GM23248 (cell line): ENCODE measurements around the gene CDC42SE1. TPM values are rescaled to one million over a fixed set of nuclear protein-coding genes. Genes with fewer than 3 reads are reported as not detected.

ENCODE experiments used
- DNase-seq: peaks from one replicate; pipeline ENCODE4 v3.0.0-alpha.2; 2015
- H2AFZ ChIP-seq: fragments of 200-600 bp; sonication (generic); 2 replicates; pipeline ENCODE4 v1.6.1; 2016; ENCODE audit warnings: antibody characterized with exemption
- H3F3A ChIP-seq: fragments of 200-600 bp; sonication (generic); 2 replicates; pipeline ENCODE4 v1.6.1; 2016; ENCODE audit warnings: mild to moderate bottlenecking, antibody characterized with exemption, mixed run types; ENCODE audit not compliant: insufficient read depth
- H3K27ac ChIP-seq: fragments of 200-600 bp; sonication (generic); 2 replicates; pipeline ENCODE4 v1.5.1; 2016; ENCODE audit warnings: mild to moderate bottlenecking
- H3K27me3 ChIP-seq: fragments of 200-600 bp; sonication (generic); replicated peaks from 2 replicates; pipeline ENCODE4 v1.6.1; 2016; ENCODE audit warnings: mild to moderate bottlenecking; ENCODE audit not compliant: insufficient read depth
- H3K36me3 ChIP-seq: fragments of 200-600 bp; sonication (generic); 2 replicates; pipeline ENCODE4 v1.6.1; 2016; ENCODE audit warnings: low read depth, mild to moderate bottlenecking
- H3K4me1 ChIP-seq: fragments of 200-600 bp; sonication (generic); 2 replicates; pipeline ENCODE4 v1.6.1; 2016; ENCODE audit warnings: mild to moderate bottlenecking; ENCODE audit not compliant: insufficient read depth
- H3K4me2 ChIP-seq: fragments of 200-600 bp; sonication (generic); one replicate; pipeline ENCODE4 v1.6.1; 2016; ENCODE audit warnings: mild to moderate bottlenecking; ENCODE audit not compliant: unreplicated experiment
- H3K4me3 ChIP-seq: fragments of 200-600 bp; sonication (generic); 2 replicates; pipeline ENCODE4 v1.5.1; 2016; ENCODE audit warnings: mild to moderate bottlenecking
- H3K79me2 ChIP-seq: fragments of 200-600 bp; sonication (generic); 2 replicates; pipeline ENCODE4 v1.6.1; 2016; ENCODE audit warnings: mild to moderate bottlenecking; ENCODE audit not compliant: insufficient read depth
- H3K9ac ChIP-seq: fragments of 200-600 bp; sonication (generic); 2 replicates; pipeline ENCODE4 v1.6.1; 2016; ENCODE audit warnings: mild to moderate bottlenecking
- H3K9me2 ChIP-seq: fragments of 200-600 bp; sonication (generic); 2 replicates; pipeline ENCODE4 v1.6.1; 2016; ENCODE audit warnings: mixed run types, mild to moderate bottlenecking, moderate library complexity; ENCODE audit not compliant: insufficient read depth
- H3K9me3 ChIP-seq: fragments of 200-600 bp; sonication (generic); one replicate; pipeline ENCODE4 v1.6.1; 2017; ENCODE audit warnings: low read depth
- H4K20me1 ChIP-seq: fragments of 200-600 bp; sonication (generic); 2 replicates; pipeline ENCODE4 v1.6.0; 2016; ENCODE audit not compliant: insufficient read depth
- EZH2 ChIP-seq: fragments of 200-600 bp; sonication (generic); IDR thresholded peaks from 2 replicates; pipeline ENCODE4 v1.6.1; 2018; ENCODE audit warnings: antibody characterized with exemption, mild to moderate bottlenecking; ENCODE audit not compliant: insufficient read depth, poor library complexity, severe bottlenecking
- EZH2phosphoT487 ChIP-seq: fragments of 200-600 bp; sonication (generic); IDR thresholded peaks from 2 replicates; pipeline ENCODE4 v1.6.1; 2018; ENCODE audit warnings: antibody characterized with exemption, moderate library complexity, mild to moderate bottlenecking, low read depth; ENCODE audit not compliant: insufficient read depth
- WGBS, 2 experiments: methylation state at CpG; one replicate each; pipeline ENCODE4 v1.1.6; 2015 to 2017; ENCODE audit warnings: low lambda C conversion rate in 2 of 2, low coverage in 1 of 2; ENCODE audit errors: missing lambda C conversion rate in 2 of 2; 5-methylcytosine and 5-hydroxymethylcytosine counted together
- in situ Hi-C: fragments of 300-500 bp; cut with MboI; formaldehyde crosslinking; loops from 2 replicates; pipeline ENCODE4 v1.15.0; 2020
- polyA plus RNA-seq: library from polyadenylated mRNA; unstranded; fragments of >200 nt; fragmentation: Nextera tagmentation; extraction: Ambion mirVana; gene quantifications from 2 replicates; pipeline ENCODE4 v1.2.1, GENCODE V29; 2016
- total RNA-seq: library from RNA; depleted of rRNA; stranded (reverse); fragments of >200 nt; shearing (Covaris generic); gene quantifications from 2 replicates; pipeline ENCODE4 v1.2.3, GENCODE V29; 2014

CDC42SE1 gene
- total and polyA plus RNA-seq, 2 experiments from 2014 or later: 18.2 to 52.2 TPM

DNA sequence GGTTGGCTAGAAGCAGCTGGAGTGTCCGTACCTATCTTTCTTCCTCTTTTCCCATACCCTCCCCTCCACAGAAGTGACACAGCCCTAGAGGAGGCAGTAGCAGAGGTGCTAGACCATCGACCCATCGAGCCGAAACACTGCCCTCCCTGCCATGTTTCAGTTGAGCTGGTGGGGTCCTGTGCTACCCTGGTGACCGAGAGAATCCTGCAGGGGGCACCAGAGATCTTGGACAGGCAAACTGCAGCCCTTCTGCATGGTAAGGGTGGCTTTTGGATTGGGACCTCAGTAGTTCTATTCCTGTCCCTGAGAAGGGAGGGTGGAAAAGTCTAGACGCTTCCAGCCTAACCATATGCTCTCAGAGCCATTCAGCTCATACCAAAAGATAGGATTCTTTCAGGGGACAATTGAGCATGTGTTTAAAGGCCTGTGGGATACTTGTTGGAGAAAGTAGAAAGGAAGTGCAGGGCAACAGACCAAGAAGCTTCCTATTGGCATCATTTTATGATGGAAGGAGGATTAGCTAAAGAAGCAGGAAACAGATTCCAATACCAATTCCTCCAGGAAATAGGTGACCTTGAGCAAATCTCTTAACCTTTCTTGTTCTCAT is 34.8 kb downstream of the CDC42SE1 start:
- H3K9ac ChIP-seq: no peak overlapping the region
- no peaks in the 10 kb centered on the region for H3K4me1 ChIP-seq
- H3K4me3 ChIP-seq: no peak overlapping the region
- peaks cover 6% of the 10 kb centered on the region; the same call in 1 of the 2 replicates for H3K36me3 ChIP-seq
- no peak for TF ChIP-seq EZH2
- TF ChIP-seq EZH2phosphoT487: no peak
- H3K27ac ChIP-seq: no peak overlapping the region
- H3K79me2 ChIP-seq: no peaks in the 10 kb centered on the region
- no peak overlapping the region for H3K4me2 ChIP-seq
- H3F3A ChIP-seq: no peaks in the 10 kb centered on the region
- H3K27me3 ChIP-seq: no peaks in the 10 kb centered on the region
- no peaks in the 10 kb centered on the region for H4K20me1 ChIP-seq
- no peaks in the 10 kb centered on the region for H3K9me2 ChIP-seq
- peak; percentile 76 for DNase-seq
- H2AFZ ChIP-seq: no peak overlapping the region
- in situ Hi-C loops: no loop called here
- no peaks in the 10 kb centered on the region for H3K9me3 ChIP-seq
- WGBS, 2 experiments: 45 to 46% methylated on average over 6 of the region's 6 CpGs

DNA sequence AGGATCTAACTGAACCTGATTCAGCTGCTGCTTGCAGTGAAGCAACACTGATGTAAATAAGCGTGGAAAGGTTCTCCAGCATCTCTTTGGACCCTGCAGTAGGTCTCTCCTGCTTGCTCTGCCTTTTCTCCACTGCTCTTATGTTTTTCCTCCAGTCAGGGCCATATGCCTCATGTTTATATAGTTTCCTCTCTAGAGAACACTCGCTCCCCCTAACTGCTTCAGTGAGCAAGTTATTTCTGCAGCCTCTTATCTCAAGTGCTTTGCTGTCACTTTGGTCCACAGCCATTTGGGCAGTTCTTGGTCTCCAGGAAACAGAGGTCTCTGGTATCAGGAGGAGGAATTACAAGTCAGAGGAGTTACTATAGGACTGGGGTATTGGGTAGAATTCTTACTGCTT is 45.9 kb downstream of the CDC42SE1 start:
- WGBS, 2 experiments: 96% methylated on average over 2 of the region's 2 CpGs
- 0 out of 2 replicates have a peak overlapping the region, but pooled peaks have one; percentile 24 for H3K27ac ChIP-seq
- in situ Hi-C loops: no loop called here
- H3K4me3 ChIP-seq: no peak overlapping the region
- no peaks in the 10 kb centered on the region for H3K9me3 ChIP-seq
- H3K9me2 ChIP-seq: no peaks in the 10 kb centered on the region
- no peak for DNase-seq
- H4K20me1 ChIP-seq: no peaks in the 10 kb centered on the region
- no peak overlapping the region for H3K4me2 ChIP-seq
- no peak overlapping the region for H3K9ac ChIP-seq
- peaks cover 7% of the 10 kb centered on the region; the same call in 1 of the 2 replicates for H3K36me3 ChIP-seq
- no peak for TF ChIP-seq EZH2phosphoT487
- no peak for TF ChIP-seq EZH2
- H3K4me1 ChIP-seq: peaks cover 16% of the 10 kb centered on the region
- no peak overlapping the region for H2AFZ ChIP-seq
- no peaks in the 10 kb centered on the region for H3K27me3 ChIP-seq
- peaks cover 16% of the 10 kb centered on the region for H3F3A ChIP-seq
- peaks cover 49% of the 10 kb centered on the region for H3K79me2 ChIP-seq

DNA sequence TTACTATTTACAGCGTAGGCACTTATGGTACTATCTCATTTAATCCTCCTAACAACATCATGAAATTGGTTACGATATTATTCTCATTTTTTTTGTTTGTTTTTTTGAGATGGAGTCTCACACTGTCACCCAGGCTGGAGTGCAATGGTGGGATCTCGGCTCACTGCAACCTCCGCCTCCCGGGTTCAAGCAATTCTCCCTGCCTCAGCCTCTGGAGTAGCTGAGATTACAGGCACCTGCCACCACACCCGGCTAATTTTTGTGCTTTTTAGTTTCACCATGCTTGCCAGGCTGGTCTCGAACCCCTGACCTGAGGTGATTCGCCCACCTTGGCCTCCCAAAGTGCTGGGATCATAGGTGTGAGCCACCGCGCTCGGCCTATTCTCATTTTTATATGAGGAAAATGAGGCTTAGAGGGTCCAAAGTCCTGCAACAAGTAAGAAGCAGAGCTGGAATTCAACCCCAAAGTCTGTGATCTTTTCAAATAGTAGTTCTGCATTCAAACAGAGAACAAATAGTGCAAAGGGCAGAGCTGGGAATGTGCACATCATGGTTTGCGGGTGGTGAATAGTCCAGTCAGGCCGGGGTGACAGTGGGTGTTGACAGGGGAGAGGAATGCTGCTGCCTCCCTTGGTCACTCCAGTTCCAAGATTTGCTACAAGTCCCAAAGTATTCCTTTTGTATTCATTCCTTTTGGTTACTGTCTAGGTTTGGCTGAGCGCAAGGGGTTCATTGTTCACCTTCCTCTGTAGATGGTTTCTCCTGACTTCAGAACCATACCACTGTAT is 46.5 kb downstream of the CDC42SE1 start:
- H3K79me2 ChIP-seq: peaks cover 50% of the 10 kb centered on the region
- peak; percentile 32 for DNase-seq
- 87 to 90% methylated on average over 14 of the region's 14 CpGs for WGBS, 2 experiments
- no peaks in the 10 kb centered on the region for H3K9me2 ChIP-seq
- H3K4me3 ChIP-seq: no peak overlapping the region
- in situ Hi-C loops: no loop called here
- H3K27ac ChIP-seq: 0 out of 2 replicates have a peak overlapping the region, but pooled peaks have one; percentile 24
- no peak for TF ChIP-seq EZH2
- TF ChIP-seq EZH2phosphoT487: no peak
- H3F3A ChIP-seq: peaks cover 17% of the 10 kb centered on the region
- 0 out of 2 replicates have a peak, but pooled peaks cover under 1% of the 10 kb centered on the region for H3K36me3 ChIP-seq
- no peak overlapping the region for H2AFZ ChIP-seq
- H3K4me2 ChIP-seq: no peak overlapping the region
- H3K9me3 ChIP-seq: no peaks in the 10 kb centered on the region
- H3K27me3 ChIP-seq: no peaks in the 10 kb centered on the region
- H4K20me1 ChIP-seq: no peaks in the 10 kb centered on the region
- H3K9ac ChIP-seq: no peak overlapping the region
- H3K4me1 ChIP-seq: peaks cover 16% of the 10 kb centered on the region

DNA sequence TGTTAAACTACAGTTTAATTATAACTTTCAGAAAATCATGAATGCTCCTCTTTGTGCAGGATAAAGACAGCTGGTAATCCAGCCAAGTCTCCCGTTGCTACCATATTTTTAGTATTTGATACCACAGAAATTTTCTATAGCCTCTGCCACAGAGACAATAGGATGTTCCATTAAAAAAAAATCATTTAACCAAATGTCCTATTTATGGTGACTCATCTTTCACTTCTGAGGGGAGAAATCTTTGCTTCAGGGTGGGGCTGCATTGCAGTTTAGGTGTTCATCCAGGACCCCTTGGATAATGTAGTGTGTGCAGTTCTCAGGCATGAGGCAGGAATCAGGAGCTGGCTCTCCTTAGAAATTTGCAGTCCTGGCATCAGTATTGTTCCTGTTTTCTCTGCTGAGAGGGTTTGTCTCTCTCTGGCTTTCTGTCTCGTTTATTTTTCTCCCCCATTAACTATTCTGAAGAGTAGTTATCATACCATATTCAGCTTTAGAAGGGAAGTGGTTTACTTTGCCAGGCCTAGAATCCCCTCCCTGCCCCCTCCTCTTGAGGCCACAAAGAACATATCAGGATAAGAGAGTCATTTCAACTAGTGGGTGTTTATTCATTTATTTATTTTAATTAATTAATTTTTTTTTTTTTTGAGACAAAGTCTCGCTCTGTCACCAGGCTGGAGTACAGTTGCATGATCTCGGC is 48.1 kb downstream of the CDC42SE1 start:
- no peaks in the 10 kb centered on the region for H3K27me3 ChIP-seq
- H3K4me1 ChIP-seq: peaks cover 26% of the 10 kb centered on the region
- in situ Hi-C loops: no loop called here
- no peak overlapping the region for H3K4me3 ChIP-seq
- H4K20me1 ChIP-seq: no peaks in the 10 kb centered on the region
- peak overlapping the region; percentile 11; the same call in 1 of the 2 replicates for H3K9ac ChIP-seq
- H2AFZ ChIP-seq: no peak overlapping the region
- peak overlapping the region; percentile 1 for H3K4me2 ChIP-seq
- no peak overlapping the region for H3K27ac ChIP-seq
- TF ChIP-seq EZH2 (no peak), EZH2phosphoT487 (no peak)
- no peaks in the 10 kb centered on the region for H3K36me3 ChIP-seq
- DNase-seq: peak; percentile 42
- H3K9me2 ChIP-seq: no peaks in the 10 kb centered on the region
- H3F3A ChIP-seq: peaks cover 30% of the 10 kb centered on the region
- peaks cover 50% of the 10 kb centered on the region for H3K79me2 ChIP-seq
- 48 to 54% methylated on average over 4 of the region's 4 CpGs for whole genome bisulfite sequencing, 2 experiments
- H3K9me3 ChIP-seq: no peaks in the 10 kb centered on the region
